HEK293 (cell line): ENCODE measurements around the gene CCSER2.

Experiments
- CTCF ChIP-seq: fragments of 450-650 bp; formaldehyde crosslinking; IDR thresholded peaks from 2 replicates; pipeline ENCODE4 v1.5.1; 2016; ENCODE audit warnings: missing biosample characterization, missing genetic modification characterization
- ZIC2 ChIP-seq: fragments of 450-650 bp; formaldehyde crosslinking; IDR thresholded peaks from 2 replicates; pipeline ENCODE4 v1.5.1; 2016; ENCODE audit warnings: missing biosample characterization, missing genetic modification characterization
- ZNF350 ChIP-seq: fragments of 450-650 bp; formaldehyde crosslinking; IDR thresholded peaks from 2 replicates; pipeline ENCODE4 v1.5.0; 2017; ENCODE audit warnings: missing biosample characterization, mild to moderate bottlenecking, missing genetic modification characterization

- TF ChIP-seq ZIC2 (tag by site-specific recombination) (no peak), ZNF350 (no peak), CTCF (tag by site-specific recombination) (no peak)
Measured at GRCh38 chr10:84311576-84311975, 16.8 kb upstream of the CCSER2 start.
